Pulmonary artery endothelial cell (primary cell): ENCODE results near the gene PTPRF. TPM values are rescaled to one million over a fixed set of nuclear protein-coding genes. Genes with fewer than 3 reads are reported as not detected.

Source experiments
- DNase-seq: peaks from one replicate; pipeline ENCODE4 v3.0.0-alpha.2; 2011; ENCODE audit warnings: low read depth, low spot score
- total RNA-seq: library from RNA; depleted of rRNA; stranded (reverse); fragments of >200 nt; gene quantifications from 2 replicates; pipeline ENCODE4 v1.2.3, GENCODE V29; 2014

The PTPRF gene
- total RNA-seq, 1 donor from 2014 or later = 171 TPM

- no peak for DNase-seq
These were observed 128.8 kb downstream of the PTPRF start for GRCh38 chr1:43659212-43660166.

DNA sequence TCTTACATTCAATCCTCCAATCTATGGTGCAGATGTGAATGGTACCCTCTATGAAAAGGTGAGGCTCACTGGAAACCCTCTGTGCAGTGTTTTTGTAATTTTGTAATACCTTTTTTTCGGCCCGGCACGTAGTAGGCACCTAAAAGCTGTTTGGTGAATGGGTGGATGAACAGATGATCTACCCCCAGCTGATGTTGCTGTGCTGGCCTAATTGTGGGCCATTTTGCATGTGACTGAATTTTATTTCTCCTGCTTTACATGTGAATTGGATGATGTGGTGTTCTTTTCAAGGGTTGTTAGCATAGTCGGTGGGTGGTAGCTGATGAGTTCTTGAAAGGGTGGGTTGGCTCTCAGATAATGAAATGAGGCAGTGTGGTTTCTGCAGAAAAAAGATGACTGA is 129.7 kb downstream of the PTPRF start:
- no peak for DNase-seq

- no peak for DNase-seq
These were observed 133.7 kb downstream of the PTPRF start for GRCh38 chr1:43664369-43664768.

GRCh38 chr1:43666608-43667007 is 135.9 kb downstream of the PTPRF start:
- no peak for DNase-seq

GRCh38 chr1:43668956-43669355 is 138.3 kb downstream of the PTPRF start:
- no peak for DNase-seq

DNA sequence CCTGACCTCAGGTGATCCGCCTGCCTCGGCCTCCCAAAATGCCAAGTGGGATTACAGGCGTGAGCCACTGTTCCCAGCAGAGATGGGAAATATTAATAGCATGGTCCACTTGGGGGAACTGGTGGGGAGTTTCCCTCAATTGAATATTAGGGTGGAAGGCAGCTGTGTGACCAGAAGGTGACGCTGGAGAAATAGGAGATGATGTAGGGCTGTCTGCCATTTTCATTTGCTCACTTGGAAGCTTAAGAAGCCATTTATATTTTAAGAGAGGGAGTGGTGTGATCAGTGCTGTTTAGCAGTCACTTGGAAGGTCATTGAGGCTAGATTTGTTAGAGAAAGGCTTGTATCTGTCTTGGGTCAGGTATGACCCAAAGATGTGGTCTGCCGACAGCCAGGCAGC is 139.2 kb downstream of the PTPRF start:
- no peak for DNase-seq

- no peak for DNase-seq
These were observed 140.5 kb downstream of the PTPRF start for GRCh38 chr1:43671193-43671592.

DNA sequence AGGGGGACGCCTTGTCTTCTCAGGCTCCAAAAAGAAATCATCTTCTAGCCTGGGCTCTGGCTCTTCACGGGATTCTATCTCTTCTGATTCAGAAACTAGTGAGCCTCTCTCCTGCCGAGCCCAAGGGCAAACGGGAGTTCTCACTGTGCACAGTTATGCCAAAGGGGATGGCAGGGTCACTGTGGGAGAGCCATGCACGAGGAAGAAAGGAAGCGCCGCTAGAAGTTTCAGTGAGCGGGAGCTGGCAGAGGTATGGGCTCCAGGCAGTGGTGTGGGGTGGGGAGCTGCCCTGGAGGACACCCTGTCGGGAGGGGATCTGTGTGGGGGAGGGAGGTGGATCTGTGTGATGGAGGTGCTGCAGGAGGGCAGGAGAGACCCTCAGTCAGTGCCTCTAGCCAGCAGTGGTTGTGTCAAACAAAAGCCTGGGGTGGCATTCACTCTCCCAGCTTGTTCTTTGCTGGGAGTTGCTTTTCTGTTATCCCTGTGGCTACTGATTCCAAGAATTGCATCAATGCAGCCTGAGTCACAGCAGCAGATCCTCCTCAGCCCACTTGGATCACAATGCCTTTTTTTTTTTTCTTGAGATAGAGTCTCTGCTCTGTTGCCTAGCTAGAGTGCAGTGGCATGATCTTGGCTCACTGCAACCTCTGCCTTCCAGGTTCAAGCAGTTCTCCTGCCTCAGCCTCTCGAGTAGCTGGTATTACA is 141.1 kb downstream of the PTPRF start:
- no peak for DNase-seq

DNA sequence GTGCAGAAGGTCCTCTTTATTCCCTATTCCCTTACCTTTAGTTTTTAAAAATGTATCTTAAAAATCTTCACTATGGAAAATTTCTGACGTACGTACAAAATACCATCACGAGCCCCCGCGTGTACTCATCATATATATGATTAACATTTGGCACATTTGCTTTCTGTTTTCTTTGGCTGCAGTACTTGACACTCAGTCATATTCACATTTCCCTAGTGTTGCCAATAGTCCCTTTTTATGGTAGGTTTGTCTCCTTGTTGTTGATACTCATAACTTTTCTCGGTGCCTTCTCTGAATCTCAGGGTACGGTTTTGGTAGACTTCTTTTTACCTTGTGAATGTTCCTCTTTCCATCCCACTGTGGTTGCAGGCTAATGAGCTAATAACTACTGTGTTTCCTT is 142.6 kb downstream of the PTPRF start:
- no peak for DNase-seq

Other genes with a start within 250 kb of the PTPRF start
- gene C1orf210, start 245.3 kb upstream of the PTPRF start, total RNA-seq = not detected in 2 replicates
- 615 and 699 TPM in 2 replicates for gene TIE1, start 229.9 kb upstream of the PTPRF start, total RNA-seq
- gene MPL, start 193.1 kb upstream of the PTPRF start, total RNA-seq = not detected in 2 replicates
- gene CDC20, start 171.9 kb upstream of the PTPRF start, total RNA-seq = 69.2 and 189 TPM in 2 replicates
- gene ELOVL1, start 162.9 kb upstream of the PTPRF start, total RNA-seq = 57.0 and 84.4 TPM in 2 replicates
- gene MED8, start 141.1 kb upstream of the PTPRF start, total RNA-seq = 44.1 and 60.8 TPM in 2 replicates
- 15.1 and 22.0 TPM in 2 replicates for gene SZT2, start 141.0 kb upstream of the PTPRF start, total RNA-seq
- 133 and 149 TPM in 2 replicates for gene HYI, start 77.0 kb upstream of the PTPRF start, total RNA-seq
- 43.3 and 57.0 TPM in 2 replicates for gene KDM4A, start 119.3 kb downstream of the PTPRF start, total RNA-seq
- gene ST3GAL3, start 176.7 kb downstream of the PTPRF start, total RNA-seq = 12.7 and 17.1 TPM in 2 replicates